HepG2 (cell line): Measurements from ENCODE around the gene ZFAND3. TPM values are rescaled to one million over a fixed set of nuclear protein-coding genes. Genes with fewer than 3 reads are reported as not detected.

Experiments
- CBX1 ChIP-seq: IDR thresholded peaks from one replicate; pipeline ENCODE4 v1.6.1; 2016; ENCODE audit warnings: antibody characterized with exemption, low read depth
- DMAP1 ChIP-seq: IDR thresholded peaks from 2 replicates; pipeline ENCODE4 v1.6.1; 2016
- ESRRA ChIP-seq: sonication (generic); formaldehyde crosslinking; IDR thresholded peaks from 2 replicates; pipeline ENCODE4 v1.5.1; 2020; ENCODE audit warnings: mild to moderate bottlenecking, low read depth, missing genetic modification reagents
- GATAD2A ChIP-seq: IDR thresholded peaks from 2 replicates; pipeline ENCODE4 v1.6.1; 2016
- GLI4 ChIP-seq: sonication (generic); formaldehyde crosslinking; IDR thresholded peaks from 2 replicates; pipeline ENCODE4 v1.5.1; 2020; ENCODE audit warnings: missing genetic modification reagents, mild to moderate bottlenecking, moderate library complexity, borderline replicate concordance
- GLMP ChIP-seq: sonication (generic); formaldehyde crosslinking; IDR thresholded peaks from 2 replicates; pipeline ENCODE4 v1.9.0; 2021; ENCODE audit warnings: missing genetic modification reagents, mild to moderate bottlenecking, borderline replicate concordance
- GMEB2 ChIP-seq: IDR thresholded peaks from 2 replicates; pipeline ENCODE4 v1.6.1; 2016; ENCODE audit warnings: missing biosample characterization, missing genetic modification reagents, low read depth
- HDAC1 ChIP-seq: sonication (generic); formaldehyde crosslinking; IDR thresholded peaks from 2 replicates; pipeline ENCODE4 v1.5.1; 2020; ENCODE audit warnings: mild to moderate bottlenecking, missing genetic modification reagents
- JUND ChIP-seq: sonication (generic); formaldehyde crosslinking; IDR thresholded peaks from 2 replicates; pipeline ENCODE4 v1.8.0; 2022; ENCODE audit warnings: mild to moderate bottlenecking, missing genetic modification reagents
- LCORL ChIP-seq, 2 experiments: fragments of 450-650 bp in 1 of 2; sonication (generic) in 1 of 2; formaldehyde crosslinking in 1 of 2; IDR thresholded peaks; 2 replicates each; pipeline versions ENCODE4 v1.5.0 to v1.6.1; 2017 to 2020; ENCODE audit warnings: antibody characterized with exemption in 1 of 2, missing genetic modification reagents in 1 of 2
- NFE2L2 ChIP-seq: fragments of 150-350 bp; IDR thresholded peaks from 2 replicates; pipeline ENCODE4 v1.6.1; 2014; ENCODE audit warnings: low read length
- NONO ChIP-seq, 2 experiments: fragments of 450-650 bp in 1 of 2; sonication (generic) in 1 of 2; formaldehyde crosslinking in 1 of 2; IDR thresholded peaks in 1 of 2; conservative IDR thresholded peaks in 1 of 2; 2 replicates each; pipeline versions ENCODE4 v1.6.1 to v1.8.0; 2017 to 2022; ENCODE audit warnings: mild to moderate bottlenecking in 1 of 2, missing genetic modification reagents in 1 of 2, moderate library complexity in 1 of 2
- REPIN1 ChIP-seq: sonication (generic); formaldehyde crosslinking; IDR thresholded peaks from 2 replicates; pipeline ENCODE4 v1.8.0; 2022; ENCODE audit warnings: missing genetic modification reagents, low read depth, mild to moderate bottlenecking, borderline replicate concordance
- SP5 ChIP-seq: IDR thresholded peaks from 2 replicates; pipeline ENCODE4 v1.6.1; 2016; ENCODE audit warnings: low read depth, borderline replicate concordance
- ZFP37 ChIP-seq: sonication (generic); formaldehyde crosslinking; IDR thresholded peaks from 2 replicates; pipeline ENCODE4 v1.4.0; 2020; ENCODE audit warnings: missing genetic modification reagents, borderline replicate concordance
- ZNF274 ChIP-seq: sonication (generic); formaldehyde crosslinking; IDR thresholded peaks from 2 replicates; pipeline ENCODE4 v1.5.1; 2020; ENCODE audit warnings: mild to moderate bottlenecking, missing genetic modification reagents
- ZNF550 ChIP-seq: sonication (generic); formaldehyde crosslinking; IDR thresholded peaks from 2 replicates; pipeline ENCODE4 v1.4.0; 2020; ENCODE audit warnings: mild to moderate bottlenecking, missing genetic modification reagents, borderline replicate concordance
- ZNF580 ChIP-seq: IDR thresholded peaks from 2 replicates; pipeline ENCODE4 v1.6.1; 2016; ENCODE audit warnings: low read depth, borderline replicate concordance
- ZNF746 ChIP-seq: sonication (generic); formaldehyde crosslinking; IDR thresholded peaks from 2 replicates; pipeline ENCODE4 v1.8.0; 2022; ENCODE audit warnings: mild to moderate bottlenecking, missing genetic modification reagents
- polyA plus RNA-seq, 8 experiments: library from polyadenylated mRNA; depleted of rRNA in 3 of 8; stranded (reverse) in 7 of 8; unstranded in 1 of 8; fragments of >200 nt; fragmentation: Illumina TruSeq in 4 of 8; extraction: Trizol in 4 of 8; gene quantifications; 2 replicates each; pipeline versions ENCODE4 v1.2.1 to v1.2.3, GENCODE V29; 2011 to 2016; ENCODE audit warnings: low read depth in 4 of 8, missing spikeins in 1 of 8, mixed read lengths in 1 of 8; ENCODE audit not compliant: insufficient read depth in 1 of 8
- total RNA-seq, 5 experiments: library from RNA; depleted of rRNA; stranded (reverse); fragments of >200 nt; fragmentation: Illumina TruSeq; extraction: Trizol; gene quantifications; 2 replicates each; pipeline ENCODE4 v1.2.3, GENCODE V29; 2016; ENCODE audit warnings: low read depth in 1 of 5
- TF ChIP-seq, protein P1 (sequence below): sonication (generic); formaldehyde crosslinking; IDR thresholded peaks from 2 replicates; pipeline ENCODE4 v1.4.0; 2020; ENCODE audit warnings: mild to moderate bottlenecking, low read depth, missing genetic modification reagents
- TF ChIP-seq, protein P2 (sequence below): IDR thresholded peaks from 2 replicates; pipeline ENCODE4 v1.6.1; 2018; ENCODE audit warnings: missing genetic modification reagents
- TF ChIP-seq, protein P3 (sequence below): sonication (generic); IDR thresholded peaks from 2 replicates; pipeline ENCODE4 v1.6.1; 2016; ENCODE audit warnings: low read depth, borderline replicate concordance

The ZFAND3 gene
- total and polyA plus RNA-seq, 2 of the 13 experiments (the other 11 are each of a cell fraction or from before 2014, with no cell fraction given) = 16.4 to 17.1 TPM

DNA sequence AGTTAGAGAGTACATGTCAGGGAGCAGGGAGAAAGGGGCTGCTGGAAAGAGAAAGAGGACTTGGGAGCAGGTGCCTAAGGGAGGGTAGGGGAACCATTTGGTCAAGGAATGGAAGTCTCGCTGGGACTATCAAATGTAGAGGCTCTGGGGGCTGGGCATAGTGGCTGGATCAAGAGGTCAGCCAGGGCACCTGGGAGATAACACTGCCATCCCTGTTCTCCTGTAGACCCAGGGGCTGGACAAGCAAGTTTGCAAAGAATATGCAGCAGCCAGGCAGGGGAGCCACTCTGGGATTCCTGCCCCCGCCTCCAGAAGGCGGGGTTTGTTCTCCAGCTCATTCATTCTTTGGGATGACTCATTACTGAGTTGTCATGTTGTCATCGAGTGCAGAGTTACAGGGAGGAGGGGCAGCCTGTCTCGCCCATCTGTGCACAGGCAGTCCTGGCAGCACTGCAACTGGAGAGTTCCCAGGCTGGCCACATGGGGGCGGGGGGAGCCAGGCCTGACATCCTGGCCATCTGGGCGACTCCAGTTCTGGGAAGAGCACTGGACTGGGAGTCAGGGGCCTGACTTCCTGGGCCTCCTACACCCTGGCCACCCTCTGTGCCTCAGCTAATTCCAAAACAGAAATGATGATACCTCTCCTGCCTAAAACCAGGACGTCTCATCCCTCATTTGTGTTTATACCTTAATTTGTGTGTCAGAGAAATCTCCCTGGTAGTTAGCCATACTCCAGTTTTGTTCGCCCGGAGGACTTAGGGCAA lies 28.2 kb upstream of the ZFAND3 start (continued):
- TF ChIP-seq, protein P1, sequence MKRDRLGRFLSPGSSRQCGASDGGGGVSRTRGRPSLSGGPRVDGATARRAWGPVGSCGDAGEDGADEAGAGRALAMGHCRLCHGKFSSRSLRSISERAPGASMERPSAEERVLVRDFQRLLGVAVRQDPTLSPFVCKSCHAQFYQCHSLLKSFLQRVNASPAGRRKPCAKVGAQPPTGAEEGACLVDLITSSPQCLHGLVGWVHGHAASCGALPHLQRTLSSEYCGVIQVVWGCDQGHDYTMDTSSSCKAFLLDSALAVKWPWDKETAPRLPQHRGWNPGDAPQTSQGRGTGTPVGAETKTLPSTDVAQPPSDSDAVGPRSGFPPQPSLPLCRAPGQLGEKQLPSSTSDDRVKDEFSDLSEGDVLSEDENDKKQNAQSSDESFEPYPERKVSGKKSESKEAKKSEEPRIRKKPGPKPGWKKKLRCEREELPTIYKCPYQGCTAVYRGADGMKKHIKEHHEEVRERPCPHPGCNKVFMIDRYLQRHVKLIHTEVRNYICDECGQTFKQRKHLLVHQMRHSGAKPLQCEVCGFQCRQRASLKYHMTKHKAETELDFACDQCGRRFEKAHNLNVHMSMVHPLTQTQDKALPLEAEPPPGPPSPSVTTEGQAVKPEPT (CRISPR knock-in tag) = no peak
- TF ChIP-seq GATAD2A (CRISPR knock-in tag) (peak; percentile 89), ZFP37 (CRISPR knock-in tag) (0 out of 2 replicates have a peak, but pooled peaks have one; percentile 64), HDAC1 (CRISPR knock-in tag) (peak; percentile 86), ZNF746 (0 out of 2 replicates have a peak, but pooled peaks have one; percentile 62), ESRRA (CRISPR knock-in tag) (0 out of 2 replicates have a peak, but pooled peaks have one; percentile 30), NFE2L2 (peak; percentile 32; the same call in 1 of the 2 replicates), DMAP1 (CRISPR knock-in tag) (peak; percentile 34; the same call in 1 of the 2 replicates), ZNF580 (CRISPR knock-in tag) (peak; percentile 98), ZNF550 (no peak), LCORL (IDR thresholded peaks at IDR 0.05) (no peak), LCORL (CRISPR knock-in tag; IDR thresholded peaks at IDR 0.05) (peak; percentile 90), REPIN1 (CRISPR knock-in tag) (0 out of 2 replicates have a peak, but pooled peaks have one; percentile 58), GMEB2 (CRISPR knock-in tag) (no peak), GLI4 (CRISPR knock-in tag) (no peak), GLMP (CRISPR knock-in tag) (no peak), JUND (CRISPR knock-in tag) (peak; percentile 99), ZNF274 (CRISPR knock-in tag) (no peak), CBX1 (peak; percentile 85), NONO (IDR thresholded peaks at IDR 0.05) (no peak), NONO (CRISPR knock-in tag; conservative IDR thresholded peaks at IDR 0.05) (peak; percentile 85), SP5 (CRISPR knock-in tag) (peak; percentile 95)
- TF ChIP-seq, protein P2, sequence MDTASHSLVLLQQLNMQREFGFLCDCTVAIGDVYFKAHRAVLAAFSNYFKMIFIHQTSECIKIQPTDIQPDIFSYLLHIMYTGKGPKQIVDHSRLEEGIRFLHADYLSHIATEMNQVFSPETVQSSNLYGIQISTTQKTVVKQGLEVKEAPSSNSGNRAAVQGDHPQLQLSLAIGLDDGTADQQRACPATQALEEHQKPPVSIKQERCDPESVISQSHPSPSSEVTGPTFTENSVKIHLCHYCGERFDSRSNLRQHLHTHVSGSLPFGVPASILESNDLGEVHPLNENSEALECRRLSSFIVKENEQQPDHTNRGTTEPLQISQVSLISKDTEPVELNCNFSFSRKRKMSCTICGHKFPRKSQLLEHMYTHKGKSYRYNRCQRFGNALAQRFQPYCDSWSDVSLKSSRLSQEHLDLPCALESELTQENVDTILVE (CRISPR knock-in tag) = peak; percentile 83
- TF ChIP-seq, protein P3, sequence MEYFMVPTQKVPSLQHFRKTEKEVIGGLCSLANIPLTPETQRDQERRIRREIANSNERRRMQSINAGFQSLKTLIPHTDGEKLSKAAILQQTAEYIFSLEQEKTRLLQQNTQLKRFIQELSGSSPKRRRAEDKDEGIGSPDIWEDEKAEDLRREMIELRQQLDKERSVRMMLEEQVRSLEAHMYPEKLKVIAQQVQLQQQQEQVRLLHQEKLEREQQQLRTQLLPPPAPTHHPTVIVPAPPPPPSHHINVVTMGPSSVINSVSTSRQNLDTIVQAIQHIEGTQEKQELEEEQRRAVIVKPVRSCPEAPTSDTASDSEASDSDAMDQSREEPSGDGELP = peak; percentile 86; the same call in 1 of the 2 replicates
